ELR (cell line): Measurements from ENCODE around the gene SAMD4A.

ENCODE experiments used
- DNase-seq: peaks from one replicate; pipeline ENCODE4 v3.0.0-alpha.2; 2015; ENCODE audit warnings: low read depth

The SAMD4A gene

GRCh38 chr14:54805445-54806322 is 238.8 kb downstream of the SAMD4A start:
- peak; percentile 86 for DNase-seq

- no peak for DNase-seq
These were observed 239.7 kb downstream of the SAMD4A start for GRCh38 chr14:54806616-54807015.

- no peak for DNase-seq
These were observed 240.5 kb downstream of the SAMD4A start for GRCh38 chr14:54807428-54807827.

GRCh38 chr14:54807881-54808280 is 241.0 kb downstream of the SAMD4A start:
- no peak for DNase-seq

GRCh38 chr14:54808326-54809161 is 241.6 kb downstream of the SAMD4A start:
- no peak for DNase-seq

GRCh38 chr14:54809767-54810166 is 242.8 kb downstream of the SAMD4A start:
- DNase-seq: no peak

- DNase-seq: no peak
These were observed 245.7 kb downstream of the SAMD4A start for GRCh38 chr14:54812617-54813016.

- DNase-seq: no peak
These were observed 246.2 kb downstream of the SAMD4A start for GRCh38 chr14:54813081-54813480.

- DNase-seq: peak; percentile 30
These were observed 247.1 kb downstream of the SAMD4A start for GRCh38 chr14:54814076-54814475.

- no peak for DNase-seq
These were observed 248.1 kb downstream of the SAMD4A start for GRCh38 chr14:54815016-54815415.

GRCh38 chr14:54815515-54815914 is 248.6 kb downstream of the SAMD4A start:
- no peak for DNase-seq

GRCh38 chr14:54816450-54816849 is 249.5 kb downstream of the SAMD4A start:
- DNase-seq: no peak

GRCh38 chr14:54817506-54817905 is 250.6 kb downstream of the SAMD4A start:
- no peak for DNase-seq

- peak; percentile 78 for DNase-seq
These were observed 251.5 kb downstream of the SAMD4A start for GRCh38 chr14:54818201-54819133.

- no peak for DNase-seq
These were observed 255.8 kb downstream of the SAMD4A start for GRCh38 chr14:54822685-54823084.

GRCh38 chr14:54823757-54824549 is 257.0 kb downstream of the SAMD4A start:
- DNase-seq: no peak

GRCh38 chr14:54828037-54828436 is 261.1 kb downstream of the SAMD4A start:
- DNase-seq: no peak

- DNase-seq: no peak
These were observed 262.7 kb downstream of the SAMD4A start for GRCh38 chr14:54829486-54830224.

GRCh38 chr14:54830650-54831049 is 263.7 kb downstream of the SAMD4A start:
- no peak for DNase-seq

- DNase-seq: no peak
These were observed 267.2 kb downstream of the SAMD4A start for GRCh38 chr14:54834081-54834480.
